HepG2 (cell line): Measurements from ENCODE around the gene TPM2. TPM values are rescaled to one million over a fixed set of nuclear protein-coding genes. Genes with fewer than 3 reads are reported as not detected.

Experiments
- ARID5B ChIP-seq: IDR thresholded peaks from 2 replicates; pipeline ENCODE4 v1.4.0; 2020; ENCODE audit warnings: mild to moderate bottlenecking, missing genetic modification reagents
- DBP ChIP-seq: sonication (generic); formaldehyde crosslinking; IDR thresholded peaks from 2 replicates; pipeline ENCODE4 v1.4.0; 2020; ENCODE audit warnings: missing genetic modification reagents; ENCODE audit errors: not compliant biosample characterization
- DPF2 ChIP-seq: sonication (generic); formaldehyde crosslinking; IDR thresholded peaks from 2 replicates; pipeline ENCODE4 v1.4.0; 2020; ENCODE audit warnings: mild to moderate bottlenecking, low read depth, missing genetic modification reagents, borderline replicate concordance
- FIP1L1 ChIP-seq: fragments of 200-400 bp; formaldehyde crosslinking; IDR thresholded peaks from 2 replicates; pipeline ENCODE4 v1.6.1; 2018; ENCODE audit warnings: low read depth, mild to moderate bottlenecking, low read length, moderate library complexity, borderline replicate concordance; ENCODE audit not compliant: insufficient read depth
- GATA4 ChIP-seq: sonication (generic); IDR thresholded peaks from 2 replicates; pipeline ENCODE4 v1.6.1; 2016; ENCODE audit warnings: antibody characterized with exemption, low read depth, borderline replicate concordance
- NBN ChIP-seq: fragments of 450-650 bp; conservative IDR thresholded peaks from 2 replicates; pipeline ENCODE4 v1.6.1; 2017
- POLR2A ChIP-seq, 2 experiments: IDR thresholded peaks; 2 replicates each; pipeline ENCODE4 v1.6.1; 2011; ENCODE audit warnings: low read depth in 2 of 2, low read length in 2 of 2, mild to moderate bottlenecking in 1 of 2, moderate library complexity in 1 of 2; ENCODE audit not compliant: insufficient read depth in 1 of 2
- POLR2AphosphoS2 ChIP-seq: IDR thresholded peaks from 2 replicates; pipeline ENCODE4 v1.6.1; 2011; ENCODE audit warnings: low read depth, low read length, improper control_type of control experiment
- RXRB ChIP-seq: IDR thresholded peaks from 2 replicates; pipeline ENCODE4 v1.6.1; 2016; ENCODE audit warnings: borderline replicate concordance, missing genetic modification reagents, missing compliant biosample characterization
- U2AF2 ChIP-seq: fragments of 200-400 bp; formaldehyde crosslinking; IDR thresholded peaks from 2 replicates; pipeline ENCODE4 v1.6.1; 2017; ENCODE audit warnings: low read depth, mild to moderate bottlenecking, low read length
- ZBTB21 ChIP-seq: sonication (generic); formaldehyde crosslinking; IDR thresholded peaks from 2 replicates; pipeline ENCODE4 v1.4.0; 2020; ENCODE audit warnings: missing genetic modification reagents
- ZHX2 ChIP-seq, 2 experiments: sonication (generic) in 1 of 2; formaldehyde crosslinking in 1 of 2; IDR thresholded peaks; 2 replicates each; pipeline versions ENCODE4 v1.6.1 to v1.9.0; 2014 to 2022; ENCODE audit warnings: antibody characterized with exemption in 1 of 2, borderline replicate concordance in 1 of 2, inconsistent platforms in 1 of 2, low read depth in 1 of 2, missing genetic modification reagents in 1 of 2
- ZNF710 ChIP-seq: sonication (generic); formaldehyde crosslinking; IDR thresholded peaks from 2 replicates; pipeline ENCODE4 v1.5.0; 2020; ENCODE audit warnings: mild to moderate bottlenecking, missing genetic modification reagents, borderline replicate concordance
- ZNF879 ChIP-seq: sonication (generic); formaldehyde crosslinking; IDR thresholded peaks from 2 replicates; pipeline ENCODE4 v1.8.1; 2023; ENCODE audit warnings: missing genetic modification reagents
- polyA plus RNA-seq, 8 experiments: library from polyadenylated mRNA; depleted of rRNA in 3 of 8; stranded (reverse) in 7 of 8; unstranded in 1 of 8; fragments of >200 nt; fragmentation: Illumina TruSeq in 4 of 8; extraction: Trizol in 4 of 8; gene quantifications; 2 replicates each; pipeline versions ENCODE4 v1.2.1 to v1.2.3, GENCODE V29; 2011 to 2016; ENCODE audit warnings: low read depth in 4 of 8, missing spikeins in 1 of 8, mixed read lengths in 1 of 8; ENCODE audit not compliant: insufficient read depth in 1 of 8
- total RNA-seq, 5 experiments: library from RNA; depleted of rRNA; stranded (reverse); fragments of >200 nt; fragmentation: Illumina TruSeq; extraction: Trizol; gene quantifications; 2 replicates each; pipeline ENCODE4 v1.2.3, GENCODE V29; 2016; ENCODE audit warnings: low read depth in 1 of 5

TPM2 gene
- total and polyA plus RNA-seq, 2 of the 13 experiments (the other 11 are each of a cell fraction or from before 2014, with no cell fraction given): 3.1 to 10.7 TPM

- peak; percentile 42; the same call in 1 of the 2 replicates for TF ChIP-seq RXRB (CRISPR knock-in tag)
- TF ChIP-seq GATA4: no peak
- no peak for TF ChIP-seq NBN
- TF ChIP-seq ZHX2 (IDR thresholded peaks at IDR 0.05; ENCODE audit: low read depth): no peak
- no peak; the same call in 1 of the 2 replicates for TF ChIP-seq ZHX2 (CRISPR knock-in tag; IDR thresholded peaks at IDR 0.05; ENCODE audit: borderline replicate concordance)
- TF ChIP-seq POLR2A (IDR thresholded peaks at IDR 0.05; ENCODE audit: insufficient read depth in 1 of 2, low read depth in 2 of 2, low read length in 2 of 2): peak in 1 of 2 experiments; percentile 75; a peak in 1 of 4 replicates
- TF ChIP-seq DPF2 (CRISPR knock-in tag): no peak
- TF ChIP-seq ZNF710 (CRISPR knock-in tag): peak; percentile 33; the same call in 1 of the 2 replicates
- no peak for TF ChIP-seq DBP
- TF ChIP-seq U2AF2: no peak
- TF ChIP-seq ZBTB21 (CRISPR knock-in tag): no peak
- no peak for TF ChIP-seq ZNF879
- no peak for TF ChIP-seq POLR2AphosphoS2
- TF ChIP-seq ARID5B (CRISPR knock-in tag): peak; percentile 66
- TF ChIP-seq FIP1L1: no peak; the same call in 1 of the 2 replicates
These were observed 24.9 kb downstream of the TPM2 start, which contains the start of gene ARHGEF39 (continued) for GRCh38 chr9:35664531-35665470.
